GM21737 (cell line): Measurements from ENCODE around the gene EYS.
"Not testable (repeated sequence)": the region's sequence is repeated elsewhere in the genome, so short reads cannot be mapped to it uniquely, and the experiment has no call there.

Source experiments
- ATAC-seq: cut with Tn5 transposase; IDR thresholded peaks from one replicate; pipeline ENCODE4 v1.9.1; 2021; ENCODE audit warnings: mild to moderate bottlenecking, moderate library complexity; ENCODE audit not compliant: unreplicated experiment

EYS gene

GRCh38 chr6:64504503-64504902 lies 1202.5 kb downstream of the EYS start:
- no peak for ATAC-seq

GRCh38 chr6:64502801-64503200 lies 1204.2 kb downstream of the EYS start:
- no peak for ATAC-seq

DNA sequence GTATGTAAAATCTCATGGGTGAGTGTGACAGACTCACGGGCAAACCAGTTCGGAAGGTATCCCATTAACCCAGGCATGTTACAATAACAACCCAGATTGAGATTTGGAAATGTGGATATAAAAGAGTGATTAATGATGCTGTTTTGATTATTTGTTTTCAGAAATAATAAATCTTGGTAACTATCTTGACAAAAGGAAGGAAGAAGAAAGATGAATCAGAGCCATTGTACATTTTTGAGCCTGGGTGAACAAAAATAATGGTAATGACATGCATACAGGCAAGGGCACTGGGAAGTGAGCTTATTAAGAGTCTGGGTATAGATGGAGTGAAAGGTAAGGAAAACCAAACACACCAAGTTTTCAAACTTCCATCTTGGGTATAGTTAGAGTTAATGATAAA lies 1209.4 kb downstream of the EYS start:
- no peak for ATAC-seq

- no peak for ATAC-seq
These were observed 1217.3 kb downstream of the EYS start for GRCh38 chr6:64489763-64490162.

DNA sequence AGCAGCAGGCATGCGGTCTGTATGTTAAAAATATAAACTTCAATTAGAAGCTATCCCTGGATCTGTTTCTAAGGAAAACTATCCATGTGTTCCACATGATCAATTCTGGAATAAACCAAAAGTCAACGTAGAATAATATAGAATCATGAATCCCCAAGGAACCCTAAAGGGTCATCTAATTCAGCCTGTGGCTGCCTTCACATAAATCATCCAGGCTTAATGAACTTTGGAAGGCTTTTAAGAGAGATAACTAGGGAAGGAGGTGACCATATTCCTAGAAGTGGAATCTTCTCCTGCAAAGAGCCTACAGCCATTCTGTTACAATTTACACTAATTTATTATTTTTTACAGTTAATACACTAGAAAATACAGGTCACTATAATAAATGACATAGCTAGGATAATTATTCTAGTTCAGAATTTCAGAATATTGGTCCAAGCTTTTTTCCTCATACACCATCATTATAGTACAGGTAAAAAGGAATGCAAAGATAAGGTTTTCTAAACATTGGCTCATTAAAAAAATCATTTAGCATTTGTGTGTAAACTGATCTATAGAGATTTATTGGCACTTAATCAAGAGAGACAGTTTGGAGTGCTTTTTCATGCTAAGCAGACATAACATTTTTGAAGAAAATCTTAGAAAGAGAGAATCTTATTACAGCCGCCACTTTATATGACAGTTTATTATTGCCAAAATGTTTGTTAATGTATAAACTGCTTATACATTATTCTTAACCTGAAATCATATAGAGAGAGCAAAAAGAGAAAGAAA lies 1220.3 kb downstream of the EYS start:
- ATAC-seq: no peak

DNA sequence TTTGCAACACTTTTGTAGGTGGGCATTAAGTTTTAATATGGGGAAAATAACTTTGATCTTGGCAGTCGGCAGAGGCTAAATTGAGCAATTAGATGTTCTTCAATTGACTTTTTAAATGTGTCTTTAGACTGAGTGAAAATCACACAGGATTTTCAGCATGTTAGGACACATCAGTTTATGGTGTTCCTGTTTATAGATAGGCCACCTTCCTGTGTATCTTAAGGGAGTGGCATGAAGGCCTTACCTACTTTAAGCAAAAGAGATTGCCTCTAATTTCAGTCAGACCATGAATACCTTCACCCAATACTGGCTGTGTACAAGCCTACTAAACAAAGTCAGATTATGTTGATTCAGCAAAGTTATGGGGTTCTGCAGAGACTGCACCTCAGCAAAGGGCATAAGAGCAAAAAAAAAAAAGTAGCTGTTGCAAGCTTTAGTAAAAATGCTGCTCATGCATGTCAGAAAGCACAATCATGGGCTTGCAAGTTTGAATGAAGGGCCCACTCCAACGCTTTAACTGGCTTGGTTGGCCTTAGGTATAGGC lies 1223.0 kb downstream of the EYS start:
- no peak for ATAC-seq

DNA sequence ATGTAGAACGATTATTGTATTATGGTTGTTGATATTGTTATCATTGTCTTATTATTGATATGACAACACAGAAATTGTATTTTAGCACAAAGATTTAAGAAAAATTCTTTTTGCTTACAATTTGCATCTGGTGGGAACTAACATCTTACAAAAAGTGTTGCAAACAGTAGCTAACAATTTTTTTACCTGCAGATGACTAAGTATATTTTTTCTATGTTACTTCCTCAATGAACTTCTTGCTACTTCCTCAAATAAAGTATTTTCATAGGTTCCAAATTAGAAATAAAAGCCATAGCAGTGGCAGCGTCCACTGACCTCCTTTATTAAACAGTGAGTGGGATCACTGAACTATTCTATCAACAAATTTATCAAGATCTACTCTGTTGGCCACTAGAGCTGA lies 1224.4 kb downstream of the EYS start:
- ATAC-seq: no peak

- ATAC-seq: no peak
These were observed 1227.9 kb downstream of the EYS start for GRCh38 chr6:64479134-64479533.

DNA sequence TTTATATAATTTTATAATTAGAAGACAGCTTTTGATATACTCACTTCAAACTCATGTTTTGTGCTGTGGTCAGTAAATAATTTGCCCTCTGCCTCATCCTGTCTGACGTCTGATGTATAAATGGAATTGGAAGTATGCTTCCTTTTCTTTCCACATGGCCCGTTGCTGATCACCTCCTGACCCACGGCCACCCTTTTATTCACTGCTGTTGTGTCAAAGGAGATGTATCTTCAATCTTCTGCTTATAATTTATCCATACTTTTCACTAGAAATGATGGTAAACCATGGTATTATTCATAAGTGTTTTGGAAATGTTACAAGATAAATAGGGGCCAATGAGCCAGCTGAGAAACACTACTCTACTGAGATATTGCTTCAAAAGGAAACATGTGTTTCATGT lies 1229.6 kb downstream of the EYS start:
- no peak for ATAC-seq

- ATAC-seq: no peak
These were observed 1230.1 kb downstream of the EYS start for GRCh38 chr6:64476935-64477334.

DNA sequence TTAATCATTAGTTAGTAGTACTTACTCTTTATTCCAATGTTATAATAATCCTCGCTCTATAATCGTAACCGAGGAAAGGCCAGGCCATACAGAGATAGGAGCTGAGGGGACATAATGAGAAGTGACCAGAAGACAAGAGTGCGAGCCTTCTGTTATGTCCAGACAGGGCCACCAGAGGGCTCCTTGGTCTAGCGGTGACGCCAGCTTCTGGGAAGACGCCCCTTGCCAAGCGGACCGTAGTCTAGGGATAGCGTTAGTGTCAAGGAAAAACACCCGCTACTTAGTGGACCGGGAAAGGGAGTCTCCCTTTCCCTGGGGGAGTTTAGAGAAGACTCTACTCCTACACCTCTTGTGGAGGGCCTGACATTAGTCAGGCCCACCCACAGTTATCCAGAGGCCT lies 1237.6 kb downstream of the EYS start:
- ATAC-seq: not testable (repeated sequence)

GRCh38 chr6:64467656-64468055 lies 1239.4 kb downstream of the EYS start:
- no peak for ATAC-seq

GRCh38 chr6:64459411-64459944 lies 1247.5 kb downstream of the EYS start:
- ATAC-seq: no peak

GRCh38 chr6:64448101-64448500 lies 1258.9 kb downstream of the EYS start:
- ATAC-seq: not testable (repeated sequence)

- ATAC-seq: no peak
These were observed 1262.0 kb downstream of the EYS start for GRCh38 chr6:64445038-64445437.

GRCh38 chr6:64439274-64439673 lies 1267.8 kb downstream of the EYS start:
- ATAC-seq: no peak

- ATAC-seq: no peak
These were observed 1269.0 kb downstream of the EYS start for GRCh38 chr6:64437996-64438395.

- no peak for ATAC-seq
These were observed 1277.1 kb downstream of the EYS start for GRCh38 chr6:64429926-64430325.

DNA sequence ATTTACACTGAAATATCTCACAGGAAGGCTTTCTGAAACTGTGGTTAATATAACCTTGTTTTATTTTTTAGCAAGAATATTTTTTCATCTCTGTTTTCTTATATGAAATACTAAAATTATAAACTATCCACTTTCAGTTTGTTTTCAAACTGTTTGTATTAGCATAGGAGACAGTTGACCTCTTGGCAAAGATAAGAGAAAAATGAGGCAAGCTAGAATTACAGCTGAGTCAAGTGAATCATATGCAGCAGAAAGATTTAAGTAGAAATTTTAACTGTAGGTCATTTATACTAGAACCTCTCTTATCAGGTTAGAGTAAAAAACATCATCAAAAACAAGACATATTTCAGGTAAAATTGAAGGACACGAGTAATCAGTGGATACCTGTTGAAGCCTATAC lies 1278.8 kb downstream of the EYS start:
- no peak for ATAC-seq

- no peak for ATAC-seq
These were observed 1291.1 kb downstream of the EYS start for GRCh38 chr6:64415926-64416325.

- no peak for ATAC-seq
These were observed 1295.8 kb downstream of the EYS start for GRCh38 chr6:64411226-64411625.

- no peak for ATAC-seq
These were observed 1297.1 kb downstream of the EYS start for GRCh38 chr6:64409948-64410347.

- ATAC-seq: no peak
These were observed 1302.6 kb downstream of the EYS start for GRCh38 chr6:64404396-64404795.
